Measurements from ENCODE around the gene RPH3AL. TPM values are rescaled to one million over a fixed set of nuclear protein-coding genes. Genes with fewer than 3 reads are reported as not detected.

Gene RPH3AL
- total RNA-seq, 2 donors from 2014 or later, result 11.7 to 17.8 TPM

GRCh38 chr17:394718-395095 lies 42.1 kb upstream of the RPH3AL start:
- intact Hi-C loops (cut with DNase I), result no loop called here
- H3K4me1 ChIP-seq (replicated peaks), result no peaks in the 10 kb centered on the region
- TF ChIP-seq POLR2A (IDR thresholded peaks at IDR 0.05) (no peak), CTCF (IDR thresholded peaks at IDR 0.05) (no peak), POLR2AphosphoS5 (IDR thresholded peaks at IDR 0.05) (no peak)
- 91% methylated on average over 9 of the region's 9 CpGs for WGBS
- H3K27me3 ChIP-seq (replicated peaks; ENCODE audit: insufficient read depth), result no peaks in the 10 kb centered on the region
- H3K27ac ChIP-seq, result no peak overlapping the region
- H3K4me3 ChIP-seq, result no peak overlapping the region
- H3K9me3 ChIP-seq, result no peaks in the 10 kb centered on the region
- H3K36me3 ChIP-seq, result no peaks in the 10 kb centered on the region
- DNase-seq (ENCODE audit: low spot score), result no peak

GRCh38 chr17:393806-394717 lies 41.5 kb upstream of the RPH3AL start:
- DNase-seq (ENCODE audit: low spot score), result no peak
- 80% methylated on average over 19 of the region's 19 CpGs for WGBS
- intact Hi-C loops (cut with DNase I), result no loop called here
- no peak overlapping the region for H3K4me3 ChIP-seq
- TF ChIP-seq POLR2A (IDR thresholded peaks at IDR 0.05), result no peak
- no peak for TF ChIP-seq CTCF (IDR thresholded peaks at IDR 0.05)
- TF ChIP-seq POLR2AphosphoS5 (IDR thresholded peaks at IDR 0.05), result no peak
- no peaks in the 10 kb centered on the region for H3K9me3 ChIP-seq
- no peaks in the 10 kb centered on the region for H3K27me3 ChIP-seq (replicated peaks; ENCODE audit: insufficient read depth)
- no peaks in the 10 kb centered on the region for H3K4me1 ChIP-seq (replicated peaks)
- H3K36me3 ChIP-seq, result no peaks in the 10 kb centered on the region
- no peak overlapping the region for H3K27ac ChIP-seq

- Histone ChIP-seq H3K4me1 (replicated peaks) (no peaks in the 10 kb centered on the region), H3K36me3 (no peaks in the 10 kb centered on the region), H3K9me3 (no peaks in the 10 kb centered on the region), H3K4me3 (no peak overlapping the region), H3K27me3 (replicated peaks; ENCODE audit: insufficient read depth) (no peaks in the 10 kb centered on the region), H3K27ac (no peak overlapping the region)
- intact Hi-C loops (cut with DNase I), result no loop called here
- DNase-seq (ENCODE audit: low spot score), result no peak
- TF ChIP-seq POLR2AphosphoS5 (IDR thresholded peaks at IDR 0.05) (no peak), POLR2A (IDR thresholded peaks at IDR 0.05) (no peak), CTCF (IDR thresholded peaks at IDR 0.05) (no peak)
- 73% methylated on average over 11 of the region's 11 CpGs for WGBS
Measured at GRCh38 chr17:391850-392249, 39.2 kb upstream of the RPH3AL start.

GRCh38 chr17:390025-390424 lies 37.4 kb upstream of the RPH3AL start:
- H3K4me1 ChIP-seq (replicated peaks), result no peaks in the 10 kb centered on the region
- no peak for TF ChIP-seq POLR2AphosphoS5 (IDR thresholded peaks at IDR 0.05)
- no peak for TF ChIP-seq POLR2A (IDR thresholded peaks at IDR 0.05)
- TF ChIP-seq CTCF (IDR thresholded peaks at IDR 0.05), result no peak
- H3K27me3 ChIP-seq (replicated peaks; ENCODE audit: insufficient read depth), result no peaks in the 10 kb centered on the region
- intact Hi-C loops (cut with DNase I), result no loop called here
- no peaks in the 10 kb centered on the region for H3K9me3 ChIP-seq
- no peaks in the 10 kb centered on the region for H3K36me3 ChIP-seq
- no peak for DNase-seq (ENCODE audit: low spot score)
- 80% methylated on average over 12 of the region's 12 CpGs for WGBS
- no peak overlapping the region for H3K4me3 ChIP-seq
- H3K27ac ChIP-seq, result no peak overlapping the region

DNA sequence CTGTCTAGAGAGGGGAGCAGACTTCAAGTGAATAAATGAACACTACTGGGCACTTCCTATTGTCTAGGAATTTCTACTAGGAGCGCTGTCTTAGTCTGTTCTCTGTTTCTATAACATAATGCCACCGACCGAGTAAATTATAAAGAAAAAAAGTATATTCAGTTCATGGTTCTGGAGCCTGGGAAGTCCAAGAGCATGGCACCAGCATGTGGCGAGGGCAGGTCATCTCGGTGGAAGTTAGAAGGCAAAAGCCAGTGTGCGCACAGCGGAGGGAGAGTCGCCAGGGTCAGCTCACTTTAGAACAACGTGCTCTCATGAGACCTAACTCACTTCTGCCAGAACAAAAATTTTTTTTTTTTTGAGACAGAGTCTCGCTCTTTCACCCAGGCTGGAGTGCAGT lies 35.5 kb upstream of the RPH3AL start:
- no peak for DNase-seq (ENCODE audit: low spot score)
- Histone ChIP-seq H3K4me1 (replicated peaks) (no peaks in the 10 kb centered on the region), H3K9me3 (no peaks in the 10 kb centered on the region), H3K27ac (no peak overlapping the region), H3K4me3 (no peak overlapping the region), H3K36me3 (no peaks in the 10 kb centered on the region), H3K27me3 (replicated peaks; ENCODE audit: insufficient read depth) (no peaks in the 10 kb centered on the region)
- intact Hi-C loops (cut with DNase I), result loop anchor here (5.0 kb wide), 1 partner anchor 246 kb away; a partner anchor contains a TSS
- no peak for TF ChIP-seq CTCF (IDR thresholded peaks at IDR 0.05)
- TF ChIP-seq POLR2A (IDR thresholded peaks at IDR 0.05), result no peak
- no peak for TF ChIP-seq POLR2AphosphoS5 (IDR thresholded peaks at IDR 0.05)
- WGBS, result 93% methylated on average over 10 of the region's 10 CpGs

All from prostate gland (tissue), 2 donors.